HepG2 (cell line): ENCODE data around the gene TOGARAM1. TPM values are rescaled to one million over a fixed set of nuclear protein-coding genes. Genes with fewer than 3 reads are reported as not detected.

Source experiments
- ASH2L ChIP-seq: fragments of 300-600, 200-600 bp; sonication (generic); IDR thresholded peaks from 2 replicates; pipeline ENCODE4 v1.7.0; 2017; ENCODE audit warnings: low read depth, mild to moderate bottlenecking, moderate library complexity, mixed read lengths, low read length; ENCODE audit not compliant: insufficient read length
- BCL3 ChIP-seq: sonication (generic); formaldehyde crosslinking; IDR thresholded peaks from 2 replicates; pipeline ENCODE4 v1.5.1; 2020; ENCODE audit warnings: mild to moderate bottlenecking, missing genetic modification reagents, moderate library complexity
- CBFB ChIP-seq: sonication (generic); formaldehyde crosslinking; IDR thresholded peaks from 2 replicates; pipeline ENCODE4 v1.4.0; 2020; ENCODE audit warnings: missing genetic modification reagents
- FLYWCH1 ChIP-seq: sonication (generic); formaldehyde crosslinking; IDR thresholded peaks from 2 replicates; pipeline ENCODE4 v1.8.1; 2023; ENCODE audit warnings: mild to moderate bottlenecking, missing genetic modification reagents
- KLF16 ChIP-seq, 2 experiments: sonication (generic) in 1 of 2; formaldehyde crosslinking in 1 of 2; IDR thresholded peaks; 2 replicates each; pipeline versions ENCODE4 v1.6.1 to v1.8.0; 2016 to 2023; ENCODE audit warnings: missing genetic modification reagents in 2 of 2, missing compliant biosample characterization in 1 of 2
- KLF9 ChIP-seq: IDR thresholded peaks from 2 replicates; pipeline ENCODE4 v1.6.1; 2016; ENCODE audit warnings: low read depth
- MLLT10 ChIP-seq: sonication (generic); formaldehyde crosslinking; IDR thresholded peaks from 2 replicates; pipeline ENCODE4 v1.4.0; 2020; ENCODE audit warnings: missing genetic modification reagents
- MLXIP ChIP-seq: sonication (generic); formaldehyde crosslinking; IDR thresholded peaks from 2 replicates; pipeline ENCODE4 v1.9.0; 2021; ENCODE audit warnings: missing genetic modification reagents, borderline replicate concordance
- POGZ ChIP-seq: sonication (generic); formaldehyde crosslinking; IDR thresholded peaks from 2 replicates; pipeline ENCODE4 v1.4.0; 2020; ENCODE audit warnings: mild to moderate bottlenecking, missing genetic modification reagents
- SNAI1 ChIP-seq: sonication (generic); formaldehyde crosslinking; IDR thresholded peaks from 2 replicates; pipeline ENCODE4 v1.5.0; 2020; ENCODE audit warnings: mild to moderate bottlenecking, missing genetic modification reagents, borderline replicate concordance
- ZBTB21 ChIP-seq: sonication (generic); formaldehyde crosslinking; IDR thresholded peaks from 2 replicates; pipeline ENCODE4 v1.4.0; 2020; ENCODE audit warnings: missing genetic modification reagents
- ZNF12 ChIP-seq: sonication (generic); formaldehyde crosslinking; IDR thresholded peaks from 2 replicates; pipeline ENCODE4 v1.5.0; 2020; ENCODE audit warnings: missing genetic modification reagents
- ZNF205 ChIP-seq: IDR thresholded peaks from 2 replicates; pipeline ENCODE4 v1.6.1; 2018; ENCODE audit warnings: missing biosample characterization, missing genetic modification reagents
- ZNF354B ChIP-seq: sonication (generic); formaldehyde crosslinking; IDR thresholded peaks from 2 replicates; pipeline ENCODE4 v1.8.0; 2022; ENCODE audit warnings: mild to moderate bottlenecking, missing genetic modification reagents
- ZNF501 ChIP-seq: sonication (generic); formaldehyde crosslinking; IDR thresholded peaks from 2 replicates; pipeline ENCODE4 v1.5.1; 2020; ENCODE audit warnings: mild to moderate bottlenecking, moderate library complexity, missing genetic modification reagents
- ZNF564 ChIP-seq: sonication (generic); formaldehyde crosslinking; IDR thresholded peaks from 2 replicates; pipeline ENCODE4 v1.8.1; 2023; ENCODE audit warnings: mild to moderate bottlenecking, missing genetic modification reagents
- polyA plus RNA-seq, 8 experiments: library from polyadenylated mRNA; depleted of rRNA in 3 of 8; stranded (reverse) in 7 of 8; unstranded in 1 of 8; fragments of >200 nt; fragmentation: Illumina TruSeq in 4 of 8; extraction: Trizol in 4 of 8; gene quantifications; 2 replicates each; pipeline versions ENCODE4 v1.2.1 to v1.2.3, GENCODE V29; 2011 to 2016; ENCODE audit warnings: low read depth in 4 of 8, missing spikeins in 1 of 8, mixed read lengths in 1 of 8; ENCODE audit not compliant: insufficient read depth in 1 of 8
- total RNA-seq, 5 experiments: library from RNA; depleted of rRNA; stranded (reverse); fragments of >200 nt; fragmentation: Illumina TruSeq; extraction: Trizol; gene quantifications; 2 replicates each; pipeline ENCODE4 v1.2.3, GENCODE V29; 2016; ENCODE audit warnings: low read depth in 1 of 5
- TF ChIP-seq, protein P1 (sequence below): sonication (generic); formaldehyde crosslinking; conservative IDR thresholded peaks from 2 replicates; pipeline ENCODE4 v1.4.0; 2020; ENCODE audit warnings: missing genetic modification reagents
- TF ChIP-seq, protein P2 (sequence below): sonication (generic); formaldehyde crosslinking; IDR thresholded peaks from 2 replicates; pipeline ENCODE4 v1.4.0; 2020; ENCODE audit warnings: missing genetic modification reagents, borderline replicate concordance
- TF ChIP-seq, protein P3 (sequence below): sonication (generic); formaldehyde crosslinking; IDR thresholded peaks from 2 replicates; pipeline ENCODE4 v1.4.0; 2020; ENCODE audit warnings: mild to moderate bottlenecking, missing genetic modification reagents

TOGARAM1 gene
- total and polyA plus RNA-seq, 2 of the 13 experiments (the other 11 are each of a cell fraction or from before 2014, with no cell fraction given): 5.6 to 9.8 TPM

DNA sequence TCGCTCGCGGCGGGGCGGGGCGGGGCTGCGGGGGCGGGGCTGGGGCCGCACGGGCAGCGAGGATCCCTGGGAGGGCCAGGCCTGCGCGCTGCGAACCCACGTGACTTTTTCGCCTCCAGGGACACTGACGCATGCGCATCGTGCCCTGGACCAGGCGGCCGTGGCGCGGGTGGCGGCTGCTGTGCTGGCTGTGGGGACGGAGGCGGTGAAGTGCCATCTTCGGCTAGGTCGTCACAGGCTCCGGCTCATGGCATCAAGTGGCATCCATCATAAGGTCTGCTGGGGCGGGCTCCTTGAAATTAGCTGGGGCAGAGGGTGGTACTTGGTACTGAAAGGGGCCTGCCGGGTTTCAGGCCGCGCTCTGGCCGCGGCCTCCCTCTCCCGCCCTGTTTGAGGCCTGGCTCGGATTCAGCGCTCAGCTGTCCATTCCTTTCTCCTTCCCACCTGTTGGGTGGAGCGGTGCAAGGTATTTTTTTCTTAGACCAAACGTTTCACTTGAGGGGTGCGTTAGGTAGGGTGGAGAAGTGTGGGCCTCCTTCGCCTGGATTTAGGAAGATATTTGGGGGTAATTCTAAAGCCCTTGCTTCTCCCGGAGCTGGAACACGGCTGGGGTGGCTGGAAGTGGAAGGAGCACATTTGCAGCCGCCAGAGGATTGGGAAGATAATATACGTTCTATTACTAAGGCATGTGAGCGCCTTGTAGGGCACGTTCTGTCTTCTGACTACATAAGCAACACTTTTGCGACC, 122.2 kb downstream of the TOGARAM1 start, which contains the start of gene PRPF39 (continued):
- peak; percentile 76 for TF ChIP-seq POGZ (CRISPR knock-in tag)
- no peak for TF ChIP-seq KLF9 (CRISPR knock-in tag)
- TF ChIP-seq ZNF12 (CRISPR knock-in tag): peak; percentile 35; the same call in 1 of the 2 replicates
- no peak for TF ChIP-seq MLXIP (CRISPR knock-in tag)
- no peak for TF ChIP-seq BCL3 (CRISPR knock-in tag)
- TF ChIP-seq CBFB (CRISPR knock-in tag): 0 out of 2 replicates have a peak, but pooled peaks have one; percentile 42
- TF ChIP-seq ZNF354B (CRISPR knock-in tag): no peak
- no peak for TF ChIP-seq ZNF205
- TF ChIP-seq, protein P1, sequence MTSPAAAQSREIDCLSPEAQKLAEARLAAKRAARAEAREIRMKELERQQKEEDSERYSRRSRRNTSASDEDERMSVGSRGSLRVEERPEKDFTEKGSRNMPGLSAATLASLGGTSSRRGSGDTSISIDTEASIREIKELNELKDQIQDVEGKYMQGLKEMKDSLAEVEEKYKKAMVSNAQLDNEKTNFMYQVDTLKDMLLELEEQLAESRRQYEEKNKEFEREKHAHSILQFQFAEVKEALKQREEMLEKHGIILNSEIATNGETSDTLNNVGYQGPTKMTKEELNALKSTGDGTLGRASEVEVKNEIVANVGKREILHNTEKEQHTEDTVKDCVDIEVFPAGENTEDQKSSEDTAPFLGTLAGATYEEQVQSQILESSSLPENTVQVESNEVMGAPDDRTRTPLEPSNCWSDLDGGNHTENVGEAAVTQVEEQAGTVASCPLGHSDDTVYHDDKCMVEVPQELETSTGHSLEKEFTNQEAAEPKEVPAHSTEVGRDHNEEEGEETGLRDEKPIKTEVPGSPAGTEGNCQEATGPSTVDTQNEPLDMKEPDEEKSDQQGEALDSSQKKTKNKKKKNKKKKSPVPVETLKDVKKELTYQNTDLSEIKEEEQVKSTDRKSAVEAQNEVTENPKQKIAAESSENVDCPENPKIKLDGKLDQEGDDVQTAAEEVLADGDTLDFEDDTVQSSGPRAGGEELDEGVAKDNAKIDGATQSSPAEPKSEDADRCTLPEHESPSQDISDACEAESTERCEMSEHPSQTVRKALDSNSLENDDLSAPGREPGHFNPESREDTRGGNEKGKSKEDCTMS (CRISPR knock-in tag): no peak
- TF ChIP-seq, protein P2, sequence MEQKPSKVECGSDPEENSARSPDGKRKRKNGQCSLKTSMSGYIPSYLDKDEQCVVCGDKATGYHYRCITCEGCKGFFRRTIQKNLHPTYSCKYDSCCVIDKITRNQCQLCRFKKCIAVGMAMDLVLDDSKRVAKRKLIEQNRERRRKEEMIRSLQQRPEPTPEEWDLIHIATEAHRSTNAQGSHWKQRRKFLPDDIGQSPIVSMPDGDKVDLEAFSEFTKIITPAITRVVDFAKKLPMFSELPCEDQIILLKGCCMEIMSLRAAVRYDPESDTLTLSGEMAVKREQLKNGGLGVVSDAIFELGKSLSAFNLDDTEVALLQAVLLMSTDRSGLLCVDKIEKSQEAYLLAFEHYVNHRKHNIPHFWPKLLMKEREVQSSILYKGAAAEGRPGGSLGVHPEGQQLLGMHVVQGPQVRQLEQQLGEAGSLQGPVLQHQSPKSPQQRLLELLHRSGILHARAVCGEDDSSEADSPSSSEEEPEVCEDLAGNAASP (CRISPR knock-in tag): 0 out of 2 replicates have a peak, but pooled peaks have one; percentile 38
- TF ChIP-seq, protein P3, sequence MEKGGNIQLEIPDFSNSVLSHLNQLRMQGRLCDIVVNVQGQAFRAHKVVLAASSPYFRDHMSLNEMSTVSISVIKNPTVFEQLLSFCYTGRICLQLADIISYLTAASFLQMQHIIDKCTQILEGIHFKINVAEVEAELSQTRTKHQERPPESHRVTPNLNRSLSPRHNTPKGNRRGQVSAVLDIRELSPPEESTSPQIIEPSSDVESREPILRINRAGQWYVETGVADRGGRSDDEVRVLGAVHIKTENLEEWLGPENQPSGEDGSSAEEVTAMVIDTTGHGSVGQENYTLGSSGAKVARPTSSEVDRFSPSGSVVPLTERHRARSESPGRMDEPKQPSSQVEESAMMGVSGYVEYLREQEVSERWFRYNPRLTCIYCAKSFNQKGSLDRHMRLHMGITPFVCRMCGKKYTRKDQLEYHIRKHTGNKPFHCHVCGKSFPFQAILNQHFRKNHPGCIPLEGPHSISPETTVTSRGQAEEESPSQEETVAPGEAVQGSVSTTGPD: no peak
- 0 out of 2 replicates have a peak, but pooled peaks have one; percentile 72 for TF ChIP-seq SNAI1
- peak in 1 of 2 experiments; percentile 64; a peak in 2 of 4 replicates for TF ChIP-seq KLF16 (CRISPR knock-in tag; IDR thresholded peaks at IDR 0.05)
- peak; percentile 71; the same call in 1 of the 2 replicates for TF ChIP-seq ZNF501 (CRISPR knock-in tag)
- no peak for TF ChIP-seq FLYWCH1
- no peak for TF ChIP-seq MLLT10
- peak; percentile 51; the same call in 1 of the 2 replicates for TF ChIP-seq ZNF564 (CRISPR knock-in tag)
- TF ChIP-seq ZBTB21 (CRISPR knock-in tag): no peak
- peak; percentile 89 for TF ChIP-seq ASH2L
